Coronary artery (tissue), 2 donors: ENCODE results near the gene PTTG1IP.

Experiments used
- DNase-seq: peaks from one replicate; pipeline ENCODE4 v3.0.0-alpha.2; 2017; ENCODE audit warnings: low spot score
- H3K27ac ChIP-seq, 2 donors: fragments of 200-600 bp; sonication (generic); one replicate each; pipeline ENCODE4 v1.5.1; 2016 to 2019
- H3K4me3 ChIP-seq: fragments of 200-600 bp; sonication (generic); 2 replicates; pipeline ENCODE4 v1.5.1; 2016; ENCODE audit warnings: mild to moderate bottlenecking, moderate library complexity
- TF ChIP-seq, protein P1 (sequence below): fragments of 200-600 bp; sonication (generic); IDR thresholded peaks from one replicate; pipeline ENCODE4 v1.5.1; 2019; ENCODE audit warnings: antibody characterized with exemption

PTTG1IP gene

DNA sequence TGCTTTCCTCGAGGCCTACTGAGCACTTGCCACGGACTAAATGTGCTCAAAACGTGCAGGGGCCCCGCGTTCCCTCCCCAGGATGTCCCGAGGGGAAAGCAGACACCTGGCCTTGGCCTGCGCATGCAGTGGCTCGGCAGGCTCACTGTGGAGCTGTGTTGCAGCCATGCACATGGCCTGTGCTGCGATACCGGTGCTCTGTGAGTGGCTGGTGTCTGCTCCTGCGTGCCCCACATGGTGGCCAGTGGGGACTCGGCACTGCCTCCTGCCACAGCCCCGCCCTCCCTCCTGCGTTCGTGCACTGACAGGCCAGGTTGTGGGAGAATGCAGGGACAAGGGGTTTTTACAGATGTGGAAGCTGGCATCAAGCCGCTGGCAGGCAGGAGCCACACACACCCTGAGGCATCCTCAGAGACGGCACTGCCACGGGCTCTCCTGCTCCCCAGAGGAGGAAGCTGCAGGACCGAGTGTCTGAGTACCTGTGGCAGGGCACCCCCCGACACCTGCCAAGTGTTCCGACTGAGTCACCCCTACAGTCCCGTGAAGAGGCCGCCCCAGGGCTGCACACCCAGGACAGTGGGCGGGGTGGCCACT, 16.9 kb upstream of the PTTG1IP start:
- TF ChIP-seq, protein P1, sequence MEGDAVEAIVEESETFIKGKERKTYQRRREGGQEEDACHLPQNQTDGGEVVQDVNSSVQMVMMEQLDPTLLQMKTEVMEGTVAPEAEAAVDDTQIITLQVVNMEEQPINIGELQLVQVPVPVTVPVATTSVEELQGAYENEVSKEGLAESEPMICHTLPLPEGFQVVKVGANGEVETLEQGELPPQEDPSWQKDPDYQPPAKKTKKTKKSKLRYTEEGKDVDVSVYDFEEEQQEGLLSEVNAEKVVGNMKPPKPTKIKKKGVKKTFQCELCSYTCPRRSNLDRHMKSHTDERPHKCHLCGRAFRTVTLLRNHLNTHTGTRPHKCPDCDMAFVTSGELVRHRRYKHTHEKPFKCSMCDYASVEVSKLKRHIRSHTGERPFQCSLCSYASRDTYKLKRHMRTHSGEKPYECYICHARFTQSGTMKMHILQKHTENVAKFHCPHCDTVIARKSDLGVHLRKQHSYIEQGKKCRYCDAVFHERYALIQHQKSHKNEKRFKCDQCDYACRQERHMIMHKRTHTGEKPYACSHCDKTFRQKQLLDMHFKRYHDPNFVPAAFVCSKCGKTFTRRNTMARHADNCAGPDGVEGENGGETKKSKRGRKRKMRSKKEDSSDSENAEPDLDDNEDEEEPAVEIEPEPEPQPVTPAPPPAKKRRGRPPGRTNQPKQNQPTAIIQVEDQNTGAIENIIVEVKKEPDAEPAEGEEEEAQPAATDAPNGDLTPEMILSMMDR = no peak
- no peak for DNase-seq
- Histone ChIP-seq H3K27ac (no peak overlapping the region), H3K4me3 (no peak overlapping the region)

DNA sequence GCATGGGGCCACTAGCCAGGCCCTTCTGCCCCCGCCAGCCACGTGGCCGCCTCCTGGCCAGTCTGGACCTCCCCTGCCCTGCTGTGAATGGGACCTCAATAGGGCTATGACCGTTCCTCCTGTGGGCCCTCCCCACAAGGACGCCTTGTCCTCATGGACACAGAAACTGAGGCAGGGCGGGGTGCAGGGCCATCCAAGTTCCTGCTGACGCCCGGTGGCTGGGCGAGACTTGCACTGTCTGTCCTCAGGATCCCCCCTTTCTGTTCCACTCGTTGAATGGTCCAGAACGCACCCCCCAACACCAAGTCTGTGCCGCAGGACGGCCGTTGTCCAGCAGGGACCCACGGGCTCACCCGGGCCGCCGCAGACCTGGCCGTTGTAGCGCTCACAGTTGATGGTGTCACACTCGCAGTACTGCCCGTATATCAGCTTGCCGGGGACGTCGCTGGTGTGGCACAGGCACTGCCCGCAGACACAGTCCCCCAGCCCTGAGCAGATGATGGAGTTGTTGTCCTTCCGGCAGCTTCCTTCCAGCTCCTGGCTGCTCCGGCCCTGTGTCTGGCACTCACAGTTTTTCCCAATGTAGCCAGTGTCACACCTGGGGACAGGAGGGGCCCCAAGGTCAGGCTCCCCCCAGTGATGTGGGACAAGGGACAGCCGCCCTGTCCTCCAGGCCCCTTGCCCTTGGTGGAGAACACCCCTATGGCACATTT, 16.3 kb upstream of the PTTG1IP start:
- TF ChIP-seq, protein P1 = no peak
- no peak for DNase-seq
- H3K27ac ChIP-seq = no peak overlapping the region

DNA sequence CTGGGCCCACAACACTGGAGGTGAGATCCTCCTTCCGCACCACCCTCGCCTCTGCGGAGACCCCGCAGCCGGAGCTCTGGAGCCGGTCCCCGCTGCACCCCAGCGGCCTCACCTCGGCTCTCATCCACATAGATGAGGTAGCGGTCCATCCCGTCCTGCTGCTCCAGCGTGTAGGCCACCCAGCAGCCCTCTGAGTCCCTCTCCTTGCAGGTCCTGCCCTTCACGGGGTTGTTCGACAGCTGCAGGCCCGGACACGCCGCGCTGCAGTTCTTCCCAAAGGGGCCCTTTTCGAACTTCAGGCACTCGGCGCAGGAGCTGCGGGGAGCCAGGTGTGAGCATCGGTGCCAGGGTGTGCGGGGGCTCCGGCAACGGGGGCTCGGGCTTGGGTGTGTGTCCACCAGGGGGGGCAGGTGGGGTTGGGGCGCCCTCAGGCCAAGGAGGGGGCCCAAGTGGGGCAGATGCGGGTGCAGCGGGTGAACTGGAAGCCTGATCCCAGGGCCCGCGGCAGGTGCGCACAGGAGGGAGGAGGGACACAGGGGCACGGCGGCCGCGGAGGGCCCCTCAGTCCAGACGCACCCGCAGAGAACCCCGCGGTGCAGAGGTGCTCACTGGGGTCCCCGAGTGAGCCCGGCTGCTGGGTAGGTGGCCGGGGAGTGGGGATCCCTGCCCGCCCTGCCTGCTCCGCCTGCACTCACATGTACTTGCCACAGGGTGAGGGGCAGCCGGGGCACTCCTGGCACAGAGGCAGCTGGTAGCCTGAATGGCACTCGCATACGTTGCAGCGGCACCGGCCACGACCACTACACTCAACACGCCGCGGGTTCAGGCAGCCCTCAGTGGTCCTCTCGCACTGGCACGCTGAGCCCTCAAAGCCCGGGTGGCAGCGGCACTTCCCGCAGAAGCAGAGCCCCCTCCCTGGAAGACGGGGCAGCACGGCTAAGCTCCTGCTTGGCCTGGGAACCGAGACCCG, 15.4 kb upstream of the PTTG1IP start:
- Histone ChIP-seq H3K4me3 (no peak overlapping the region), H3K27ac (no peak overlapping the region)
- no peak for DNase-seq
- TF ChIP-seq, protein P1 = no peak

More for the DNA sequence above, 16.3 kb upstream of the PTTG1IP start:
- no peak overlapping the region for H3K4me3 ChIP-seq

DNA sequence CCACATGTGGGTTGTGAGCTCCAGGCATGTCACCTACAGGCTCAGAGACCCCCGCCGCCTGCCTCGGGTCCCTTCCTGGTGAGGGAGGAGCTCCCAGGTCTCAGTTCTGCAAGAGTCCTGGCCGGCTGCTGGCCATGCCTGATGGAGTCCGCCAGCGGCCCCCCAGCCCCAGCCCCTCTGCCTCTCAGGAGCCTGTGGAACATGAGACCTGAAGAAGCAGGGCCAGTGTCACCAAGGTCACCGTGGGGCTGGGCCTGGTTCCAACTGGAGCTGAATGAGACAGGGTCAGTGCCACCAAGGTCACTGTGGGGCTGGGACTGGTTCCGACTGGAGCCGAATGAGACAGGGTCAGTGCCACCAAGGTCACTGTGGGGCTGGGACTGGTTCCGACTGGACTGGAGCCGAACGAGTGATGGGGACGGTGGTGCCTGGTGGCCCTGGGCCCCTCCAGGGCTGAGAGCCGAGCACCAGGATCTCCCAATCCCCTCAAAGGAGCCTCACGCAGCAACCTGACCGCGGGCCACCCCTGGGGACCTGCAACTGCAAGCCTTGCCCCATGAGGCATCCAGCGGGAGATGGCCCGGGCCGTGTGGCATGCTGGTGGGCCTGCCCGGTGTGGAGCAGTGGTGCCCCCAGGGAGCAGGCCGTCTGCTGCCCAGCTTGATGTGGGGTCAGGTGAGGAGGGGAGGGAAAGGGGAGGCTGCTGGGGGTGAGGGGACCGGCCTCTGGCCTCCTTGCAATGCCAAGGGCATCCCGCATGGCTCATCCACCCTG, 14.5 kb upstream of the PTTG1IP start:
- DNase-seq = no peak
- Histone ChIP-seq H3K4me3 (no peak overlapping the region), H3K27ac (no peak overlapping the region)
- TF ChIP-seq, protein P1 = no peak

DNA sequence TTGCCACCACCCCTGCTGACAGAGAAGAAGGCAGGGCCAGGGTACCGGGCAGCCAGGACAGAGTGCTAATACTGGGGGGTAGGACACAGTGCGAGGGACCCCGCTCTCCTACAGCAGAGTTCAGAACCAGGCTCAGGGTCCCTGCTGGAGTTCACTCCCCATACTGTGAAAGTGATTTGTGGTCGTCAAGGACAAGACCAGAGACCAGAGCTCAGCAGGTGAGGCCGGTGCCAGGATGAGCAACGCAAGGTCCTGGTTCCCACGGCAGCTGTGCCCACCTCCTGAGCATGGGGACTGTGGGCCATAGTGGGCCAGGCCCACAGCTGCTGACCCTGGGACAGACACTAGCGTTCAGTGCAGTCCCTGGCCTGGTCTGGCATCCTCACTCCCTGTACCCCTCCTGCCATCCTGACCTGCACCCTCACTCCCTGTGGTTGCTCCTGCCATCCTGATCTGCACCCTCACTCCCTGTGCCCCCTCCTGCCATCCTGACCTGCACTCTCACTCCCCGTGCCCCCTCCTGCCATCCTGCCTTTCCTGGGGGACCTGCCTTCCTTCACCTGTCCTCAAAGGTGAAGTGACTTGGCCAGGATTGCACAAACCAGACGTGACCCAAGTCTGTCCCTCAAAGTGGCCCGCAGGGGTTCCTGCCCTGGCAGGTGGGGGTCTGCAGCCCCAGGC, 13.8 kb upstream of the PTTG1IP start:
- DNase-seq = no peak
- H3K4me3 ChIP-seq = no peak overlapping the region
- no peak overlapping the region for H3K27ac ChIP-seq
- TF ChIP-seq, protein P1 = no peak
